GM21717 (cell line): Measurements from ENCODE around the gene HPSE2.
"Not testable (repeated sequence)": the region's sequence is repeated elsewhere in the genome, so short reads cannot be mapped to it uniquely, and the experiment has no call there.

Experiments used
- ATAC-seq: cut with Tn5 transposase; IDR thresholded peaks from one replicate; pipeline ENCODE4 v1.9.1; 2021; ENCODE audit warnings: mild to moderate bottlenecking, moderate library complexity; ENCODE audit not compliant: unreplicated experiment

The HPSE2 gene

GRCh38 chr10:98921316-98921715 lies 314.3 kb downstream of the HPSE2 start:
- no peak for ATAC-seq

- ATAC-seq = no peak
These were observed 314.8 kb downstream of the HPSE2 start for GRCh38 chr10:98920807-98921206.

- ATAC-seq = no peak
These were observed 315.3 kb downstream of the HPSE2 start for GRCh38 chr10:98920360-98920759.

- ATAC-seq = no peak
These were observed 315.8 kb downstream of the HPSE2 start for GRCh38 chr10:98919899-98920298.

GRCh38 chr10:98917828-98918227 lies 317.8 kb downstream of the HPSE2 start:
- no peak for ATAC-seq

GRCh38 chr10:98916526-98917125 lies 319.0 kb downstream of the HPSE2 start:
- no peak for ATAC-seq

- ATAC-seq = no peak
These were observed 319.7 kb downstream of the HPSE2 start for GRCh38 chr10:98915911-98916310.

GRCh38 chr10:98910546-98910945 lies 325.1 kb downstream of the HPSE2 start:
- ATAC-seq = no peak

- no peak for ATAC-seq
These were observed 325.6 kb downstream of the HPSE2 start for GRCh38 chr10:98910048-98910447.

- ATAC-seq = no peak
These were observed 326.8 kb downstream of the HPSE2 start for GRCh38 chr10:98908868-98909267.

GRCh38 chr10:98908247-98908646 lies 327.4 kb downstream of the HPSE2 start:
- ATAC-seq = not testable (repeated sequence)

GRCh38 chr10:98901441-98902110 lies 334.1 kb downstream of the HPSE2 start:
- no peak for ATAC-seq

- ATAC-seq = no peak
These were observed 336.6 kb downstream of the HPSE2 start for GRCh38 chr10:98899018-98899417.

- no peak for ATAC-seq
These were observed 343.1 kb downstream of the HPSE2 start for GRCh38 chr10:98892523-98892922.

GRCh38 chr10:98886686-98887085 lies 349.0 kb downstream of the HPSE2 start:
- no peak for ATAC-seq

GRCh38 chr10:98885378-98885777 lies 350.3 kb downstream of the HPSE2 start:
- no peak for ATAC-seq

GRCh38 chr10:98881789-98882188 lies 353.9 kb downstream of the HPSE2 start:
- no peak for ATAC-seq

- ATAC-seq = no peak
These were observed 354.7 kb downstream of the HPSE2 start for GRCh38 chr10:98880971-98881370.

- no peak for ATAC-seq
These were observed 356.7 kb downstream of the HPSE2 start for GRCh38 chr10:98878921-98879320.

- ATAC-seq = no peak
These were observed 357.2 kb downstream of the HPSE2 start for GRCh38 chr10:98878418-98878817.

- no peak for ATAC-seq
These were observed 373.7 kb downstream of the HPSE2 start for GRCh38 chr10:98861962-98862361.

GRCh38 chr10:98858525-98858924 lies 377.1 kb downstream of the HPSE2 start:
- ATAC-seq = no peak
